Stimulated activated CD4-positive, alpha-beta T cell treated with anti-CD3 and anti-CD28 coated beads, Interleukin-12 subunit alpha, Interleukin-12 subunit beta, amount 100 ng/mL, for 48 hours (primary cell): Measurements from ENCODE around the gene OSM.
"Not testable (repeated sequence)": the region's sequence is repeated elsewhere in the genome, so short reads cannot be mapped to it uniquely, and the experiment has no call there.

Experiments used
- DNase-seq, 3 donors: peaks; one replicate each; pipeline ENCODE4 v3.0.0-alpha.2; 2020; ENCODE audit warnings: low read depth in 2 of 3, low spot score in 1 of 3

OSM gene

GRCh38 chr22:30230330-30230729, 36.3 kb downstream of the OSM start:
- DNase-seq: no peak

GRCh38 chr22:30228509-30229359, 37.9 kb downstream of the OSM start:
- DNase-seq: no peak

- DNase-seq: no peak
Measured at GRCh38 chr22:30227438-30228228, 39.0 kb downstream of the OSM start.

GRCh38 chr22:30226192-30226832, 40.3 kb downstream of the OSM start:
- DNase-seq: no peak

GRCh38 chr22:30225220-30225927, 41.3 kb downstream of the OSM start:
- no peak for DNase-seq

GRCh38 chr22:30224161-30224857, 42.3 kb downstream of the OSM start:
- no peak for DNase-seq

- DNase-seq: no peak
Measured at GRCh38 chr22:30223303-30223702, 43.3 kb downstream of the OSM start.

GRCh38 chr22:30222321-30222720, 44.3 kb downstream of the OSM start:
- DNase-seq: no peak

- peak in 1 of 3 donors; percentile 23 for DNase-seq
Measured at GRCh38 chr22:30221121-30221992, 45.3 kb downstream of the OSM start.

- DNase-seq: no peak
Measured at GRCh38 chr22:30220338-30221012, 46.2 kb downstream of the OSM start.

- no peak for DNase-seq
Measured at GRCh38 chr22:30219668-30220278, 46.9 kb downstream of the OSM start.

GRCh38 chr22:30219049-30219654, 47.5 kb downstream of the OSM start:
- no peak for DNase-seq

GRCh38 chr22:30217698-30218560, 48.7 kb downstream of the OSM start:
- no peak for DNase-seq

- DNase-seq: no peak
Measured at GRCh38 chr22:30216710-30217109, 49.9 kb downstream of the OSM start.

- DNase-seq: not testable (repeated sequence)
Measured at GRCh38 chr22:30216272-30216671, 50.4 kb downstream of the OSM start.

GRCh38 chr22:30214703-30215407, 51.8 kb downstream of the OSM start:
- DNase-seq: no peak
